Measurements from ENCODE around the gene CCL28. TPM values are rescaled to one million over a fixed set of nuclear protein-coding genes. Genes with fewer than 3 reads are reported as not detected.
"Not testable (repeated sequence)": the region's sequence is repeated elsewhere in the genome, so short reads cannot be mapped to it uniquely, and the experiment has no call there.

The CCL28 gene
- total RNA-seq, 1 experiment from 2014 or later: 8.5 TPM

- H3F3A ChIP-seq (ENCODE audit: low read length, unreplicated experiment): no peaks in the 10 kb centered on the region
- H3K4me1 ChIP-seq (ENCODE audit: insufficient read depth, low read length): no peaks in the 10 kb centered on the region
- no peaks in the 10 kb centered on the region for H4K20me1 ChIP-seq (ENCODE audit: low read length)
- ATAC-seq (no peak), DNase-seq (no peak)
- H3K79me2 ChIP-seq (ENCODE audit: low read length): no peaks in the 10 kb centered on the region
- TF ChIP-seq EZH2phosphoT487 (IDR thresholded peaks at IDR 0.05; ENCODE audit: borderline replicate concordance, low read length): no peak
- TF ChIP-seq, protein P1, sequence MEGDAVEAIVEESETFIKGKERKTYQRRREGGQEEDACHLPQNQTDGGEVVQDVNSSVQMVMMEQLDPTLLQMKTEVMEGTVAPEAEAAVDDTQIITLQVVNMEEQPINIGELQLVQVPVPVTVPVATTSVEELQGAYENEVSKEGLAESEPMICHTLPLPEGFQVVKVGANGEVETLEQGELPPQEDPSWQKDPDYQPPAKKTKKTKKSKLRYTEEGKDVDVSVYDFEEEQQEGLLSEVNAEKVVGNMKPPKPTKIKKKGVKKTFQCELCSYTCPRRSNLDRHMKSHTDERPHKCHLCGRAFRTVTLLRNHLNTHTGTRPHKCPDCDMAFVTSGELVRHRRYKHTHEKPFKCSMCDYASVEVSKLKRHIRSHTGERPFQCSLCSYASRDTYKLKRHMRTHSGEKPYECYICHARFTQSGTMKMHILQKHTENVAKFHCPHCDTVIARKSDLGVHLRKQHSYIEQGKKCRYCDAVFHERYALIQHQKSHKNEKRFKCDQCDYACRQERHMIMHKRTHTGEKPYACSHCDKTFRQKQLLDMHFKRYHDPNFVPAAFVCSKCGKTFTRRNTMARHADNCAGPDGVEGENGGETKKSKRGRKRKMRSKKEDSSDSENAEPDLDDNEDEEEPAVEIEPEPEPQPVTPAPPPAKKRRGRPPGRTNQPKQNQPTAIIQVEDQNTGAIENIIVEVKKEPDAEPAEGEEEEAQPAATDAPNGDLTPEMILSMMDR (conservative IDR thresholded peaks at IDR 0.05; ENCODE audit: low read depth, low read length): no peak
- no peak for TF ChIP-seq EZH2 (IDR thresholded peaks at IDR 0.05; ENCODE audit: low read length, unreplicated experiment)
- H3K27ac ChIP-seq (ENCODE audit: low read length): no peak overlapping the region
- no peaks in the 10 kb centered on the region for H3K9me2 ChIP-seq (replicated peaks; ENCODE audit: low read length)
- no peaks in the 10 kb centered on the region for H3K27me3 ChIP-seq (ENCODE audit: low read length)
- ChIA-PET POLR2A (ENCODE audit: unreplicated experiment) (no interaction called here), CTCF (no interaction called here)
- intact Hi-C loops (cut with micrococcal nuclease): no loop called here
- H3K9ac ChIP-seq (ENCODE audit: low read length): no peak overlapping the region
- no peak overlapping the region for H3K4me2 ChIP-seq (ENCODE audit: low read length)
- H2AFZ ChIP-seq (ENCODE audit: low read length): no peak overlapping the region
- BruUV-seq (replicated peaks): no TSS peak
- no peak overlapping the region for H3K4me3 ChIP-seq (ENCODE audit: low read length)
- no peaks in the 10 kb centered on the region for H3K9me3 ChIP-seq (ENCODE audit: low read length)
- H3K36me3 ChIP-seq (ENCODE audit: low read depth, low read length): no peaks in the 10 kb centered on the region
These were observed 44.7 kb downstream of the CCL28 start for GRCh38 chr5:43367453-43367852.

GRCh38 chr5:43366680-43367246 is 45.4 kb downstream of the CCL28 start:
- H3K27ac ChIP-seq (ENCODE audit: low read length); H3K79me2 ChIP-seq (ENCODE audit: low read length); H4K20me1 ChIP-seq (ENCODE audit: low read length); H3F3A ChIP-seq (ENCODE audit: low read length, unreplicated experiment); H3K36me3 ChIP-seq (ENCODE audit: low read depth, low read length); H3K4me2 ChIP-seq (ENCODE audit: low read length); ATAC-seq; DNase-seq; H3K9me3 ChIP-seq (ENCODE audit: low read length); BruUV-seq (replicated peaks); intact Hi-C loops (cut with micrococcal nuclease); H3K9me2 ChIP-seq (replicated peaks; ENCODE audit: low read length); CTCF ChIA-PET; H2AFZ ChIP-seq (ENCODE audit: low read length); POLR2A ChIA-PET (ENCODE audit: unreplicated experiment); H3K27me3 ChIP-seq (ENCODE audit: low read length); H3K9ac ChIP-seq (ENCODE audit: low read length); H3K4me1 ChIP-seq (ENCODE audit: insufficient read depth, low read length); H3K4me3 ChIP-seq (ENCODE audit: low read length): not testable (repeated sequence)

DNA sequence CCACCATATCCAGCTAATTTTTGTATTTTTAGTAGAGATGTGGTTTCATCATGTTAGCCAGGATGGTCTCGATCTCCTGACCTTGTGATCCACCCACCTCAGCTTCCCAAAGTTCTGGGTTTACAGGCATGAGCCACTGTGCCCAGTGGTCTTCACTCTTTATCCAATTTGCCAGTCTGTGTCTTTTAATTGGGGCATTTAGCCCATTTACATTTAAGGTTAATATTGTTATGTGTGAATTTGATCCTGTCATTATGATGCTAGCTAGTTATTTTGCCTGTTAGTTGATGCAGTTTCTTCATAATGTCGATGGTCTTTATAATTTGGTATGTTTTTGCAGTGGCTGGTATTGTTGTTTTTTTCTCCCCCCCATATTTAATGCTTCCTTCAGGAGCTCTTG is 47.0 kb downstream of the CCL28 start:
- POLR2A ChIA-PET (ENCODE audit: unreplicated experiment); H3K4me1 ChIP-seq (ENCODE audit: insufficient read depth, low read length); H3K27me3 ChIP-seq (ENCODE audit: low read length); ATAC-seq; H3K36me3 ChIP-seq (ENCODE audit: low read depth, low read length); intact Hi-C loops (cut with micrococcal nuclease); H3K9ac ChIP-seq (ENCODE audit: low read length); H4K20me1 ChIP-seq (ENCODE audit: low read length); DNase-seq; H3K79me2 ChIP-seq (ENCODE audit: low read length); H3K27ac ChIP-seq (ENCODE audit: low read length); H3K4me2 ChIP-seq (ENCODE audit: low read length); H3K9me3 ChIP-seq (ENCODE audit: low read length); H3K4me3 ChIP-seq (ENCODE audit: low read length); H3F3A ChIP-seq (ENCODE audit: low read length, unreplicated experiment); H3K9me2 ChIP-seq (replicated peaks; ENCODE audit: low read length); H2AFZ ChIP-seq (ENCODE audit: low read length); CTCF ChIA-PET; BruUV-seq (replicated peaks): not testable (repeated sequence)

Data from PC-3 (cell line).